SK-N-SH (cell line): ENCODE data around the gene AP2A2. TPM values are rescaled to one million over a fixed set of nuclear protein-coding genes. Genes with fewer than 3 reads are reported as not detected.

Source experiments
- CTCF ChIA-PET: fragments of 300-600, 350-600 bp; formaldehyde crosslinking; extraction: SDS; loops from one replicate; lab custom pipeline; 2021; lab: Yijun Ruan, JAX
- POLR2A ChIA-PET: fragments of 350-600 bp; sonication (Branson Sonifier 250); formaldehyde crosslinking; extraction: SDS; loops from one replicate; lab custom pipeline; 2020; ENCODE audit warnings: antibody characterized with exemption, inconsistent platforms; lab: Yijun Ruan, JAX
- DNase-seq: peaks from one replicate; pipeline ENCODE4 v3.0.0; 2012
- H2AFZ ChIP-seq: fragments of 200-600 bp; sonication (generic); 2 replicates; pipeline ENCODE4 v1.8.1; 2016; ENCODE audit warnings: antibody characterized with exemption, mild to moderate bottlenecking, low read depth
- H3F3A ChIP-seq: fragments of 200-600 bp; sonication (generic); replicated peaks from 2 replicates; pipeline ENCODE3; 2016; ENCODE audit warnings: antibody characterized with exemption, mild to moderate bottlenecking; ENCODE audit not compliant: insufficient read depth
- H3K27ac ChIP-seq, 2 experiments: fragments of 200-500 bp in 1 of 2; fragments of 200-600 bp in 1 of 2; sonication (Bioruptor generic) in 1 of 2; sonication (generic), shearing (Covaris generic) in 1 of 2; 2 replicates each; pipeline versions ENCODE4 v1.5.1 to v1.6.1; 2014 to 2016; ENCODE audit warnings: low read depth in 2 of 2, inconsistent platforms in 1 of 2, low read length in 1 of 2, mild to moderate bottlenecking in 1 of 2, mixed read lengths in 1 of 2
- H3K27me3 ChIP-seq: fragments of 200-600 bp; sonication (generic), shearing (Covaris generic); 2 replicates; pipeline ENCODE4 v1.6.1; 2016; ENCODE audit warnings: mixed run types; ENCODE audit not compliant: insufficient read depth
- H3K36me3 ChIP-seq, 2 experiments: fragments of 200-500 bp in 1 of 2; fragments of 200-600 bp in 1 of 2; sonication (Bioruptor generic) in 1 of 2; sonication (generic) in 1 of 2; replicated peaks in 1 of 2; 2 replicates each; pipeline versions ENCODE3 to v1.5.1; 2014 to 2016; ENCODE audit warnings: low read length in 1 of 2, mild to moderate bottlenecking in 1 of 2; ENCODE audit not compliant: insufficient read depth in 2 of 2, control insufficient read depth in 1 of 2
- H3K4me1 ChIP-seq, 2 experiments: fragments of 200-500 bp in 1 of 2; fragments of 200-600 bp in 1 of 2; sonication (Bioruptor generic) in 1 of 2; sonication (generic), shearing (Covaris generic) in 1 of 2; 2 replicates each; pipeline versions ENCODE4 v1.5.1 to v1.6.1; 2014 to 2016; ENCODE audit warnings: low read depth in 1 of 2, low read length in 1 of 2, mixed run types in 1 of 2; ENCODE audit not compliant: insufficient read depth in 2 of 2, control insufficient read depth in 1 of 2
- H3K4me2 ChIP-seq: fragments of 200-600 bp; sonication (generic), shearing (Covaris generic); 2 replicates; pipeline ENCODE4 v1.6.1; 2017; ENCODE audit warnings: mixed run types
- H3K4me3 ChIP-seq, 2 experiments: fragments of 200-500 bp in 1 of 2; fragments of 200-600 bp in 1 of 2; sonication (Bioruptor generic) in 1 of 2; sonication (generic), shearing (Covaris generic) in 1 of 2; 2 replicates each; pipeline versions ENCODE4 v1.5.1 to v1.8.1; 2014 to 2016; ENCODE audit warnings: low read depth in 2 of 2, inconsistent platforms in 1 of 2, low read length in 1 of 2, mild to moderate bottlenecking in 1 of 2, mixed read lengths in 1 of 2, moderate library complexity in 1 of 2
- H3K79me2 ChIP-seq: fragments of 200-600 bp; sonication (generic); 2 replicates; pipeline ENCODE4 v1.8.1; 2017; ENCODE audit warnings: mild to moderate bottlenecking; ENCODE audit not compliant: insufficient read depth
- H3K9ac ChIP-seq: fragments of 200-600 bp; sonication (generic); 2 replicates; pipeline ENCODE4 v1.6.1; 2017; ENCODE audit warnings: mixed run types
- H3K9me2 ChIP-seq: fragments of 200-600 bp; sonication (generic); 2 replicates; pipeline ENCODE4 v1.6.1; 2017; ENCODE audit warnings: mixed run types
- H3K9me3 ChIP-seq: fragments of 200-600 bp; sonication (generic); 2 replicates; pipeline ENCODE4 v1.6.1; 2017; ENCODE audit warnings: mixed run types, mild to moderate bottlenecking, moderate library complexity
- H4K20me1 ChIP-seq: fragments of 200-600 bp; sonication (generic); 2 replicates; pipeline ENCODE4 v1.6.1; 2017; ENCODE audit warnings: mild to moderate bottlenecking, mixed run types; ENCODE audit not compliant: insufficient read depth
- CTCF ChIP-seq: fragments of 200-600 bp; sonication (generic); IDR thresholded peaks from 2 replicates; pipeline ENCODE4 v1.6.1; 2017; ENCODE audit warnings: antibody characterized with exemption, mild to moderate bottlenecking, moderate library complexity
- EP300 ChIP-seq, 2 experiments: IDR thresholded peaks; 2 replicates each; pipeline versions ENCODE4 v1.4.0 to v1.6.1; 2012; ENCODE audit warnings: borderline replicate concordance in 1 of 2, low read depth in 1 of 2, low read length in 1 of 2
- EZH2phosphoT487 ChIP-seq: fragments of 200-600 bp; sonication (generic); IDR thresholded peaks from 2 replicates; pipeline ENCODE4 v1.6.1; 2017; ENCODE audit warnings: low read depth, mixed run types, mild to moderate bottlenecking, antibody characterized with exemption, moderate library complexity, borderline replicate concordance
- FOXJ3 ChIP-seq: sonication (generic); formaldehyde crosslinking; IDR thresholded peaks from 2 replicates; pipeline ENCODE4 v1.5.1; 2020; ENCODE audit warnings: mild to moderate bottlenecking, missing genetic modification reagents
- FOXM1 ChIP-seq: IDR thresholded peaks from 2 replicates; pipeline ENCODE4 v1.4.0; 2012; ENCODE audit warnings: low read depth, mild to moderate bottlenecking
- GABPA ChIP-seq: IDR thresholded peaks from 2 replicates; pipeline ENCODE4 v1.4.0; 2012; ENCODE audit warnings: low read depth, mild to moderate bottlenecking
- GATA2 ChIP-seq: sonication (generic); formaldehyde crosslinking; IDR thresholded peaks from 2 replicates; pipeline ENCODE4 v1.5.0; 2020; ENCODE audit warnings: mild to moderate bottlenecking, missing genetic modification reagents
- JUND ChIP-seq: IDR thresholded peaks from 2 replicates; pipeline ENCODE4 v1.4.0; 2012
- MAX ChIP-seq: IDR thresholded peaks from 2 replicates; pipeline ENCODE4 v1.4.0; 2012; ENCODE audit warnings: low read depth
- MEF2A ChIP-seq: IDR thresholded peaks from 2 replicates; pipeline ENCODE4 v1.4.0; 2012; ENCODE audit warnings: low read depth, borderline replicate concordance
- MXI1 ChIP-seq: IDR thresholded peaks from 2 replicates; pipeline ENCODE4 v1.6.1; 2012; ENCODE audit warnings: mild to moderate bottlenecking, low read depth, low read length, improper control_type of control experiment
- NFIC ChIP-seq: IDR thresholded peaks from 2 replicates; pipeline ENCODE4 v1.4.0; 2012; ENCODE audit warnings: borderline replicate concordance
- PBX3 ChIP-seq: IDR thresholded peaks from 2 replicates; pipeline ENCODE4; 2012
- POLR2AphosphoS5 ChIP-seq: IDR thresholded peaks from 2 replicates; pipeline ENCODE4 v1.6.1; 2012; ENCODE audit warnings: low read depth, low read length
- RAD21 ChIP-seq: IDR thresholded peaks from 2 replicates; pipeline ENCODE4 v1.6.1; 2012; ENCODE audit warnings: mild to moderate bottlenecking, low read length
- RCOR1 ChIP-seq: fragments of 150-350 bp; IDR thresholded peaks from 2 replicates; pipeline ENCODE4 v1.6.1; 2017; ENCODE audit warnings: antibody characterized with exemption, low read length
- REST ChIP-seq: IDR thresholded peaks from 2 replicates; pipeline ENCODE4 v1.6.1; 2012; ENCODE audit warnings: mild to moderate bottlenecking, low read depth, low read length, moderate library complexity
- SIN3A ChIP-seq: IDR thresholded peaks from 2 replicates; pipeline ENCODE4 v1.6.1; 2012; ENCODE audit warnings: low read depth, mild to moderate bottlenecking, low read length, moderate library complexity, borderline replicate concordance
- WGBS: methylation state at CpG from one replicate; pipeline ENCODE4 v1.1.6; 2017; ENCODE audit warnings: low lambda C conversion rate; 5-methylcytosine and 5-hydroxymethylcytosine counted together
- polyA plus RNA-seq, 3 experiments: library from polyadenylated mRNA; depleted of rRNA; stranded (reverse); fragments of >200 nt; gene quantifications; 2 replicates each; pipeline ENCODE4 v1.2.3, GENCODE V29; 2012

Gene AP2A2
- polyA plus RNA-seq, 1 of the 3 experiments (the other 2 are of a cell fraction), result 42.7 TPM

GRCh38 chr11:876545-876944 lies 49.1 kb upstream of the AP2A2 start:
- Histone ChIP-seq H3K9ac (no peak overlapping the region), H3K4me2 (no peak overlapping the region), H3K27ac (no peak overlapping the region), H3K4me1 (peaks cover 0 to 2% of the 10 kb centered on the region in 2 experiments; a peak in 1 of 4 replicates), H3K36me3 (peaks cover 0 to 6% of the 10 kb centered on the region in 2 experiments), H3F3A (peaks cover 3% of the 10 kb centered on the region), H2AFZ (no peak overlapping the region), H3K79me2 (no peaks in the 10 kb centered on the region), H3K27me3 (no peaks in the 10 kb centered on the region), H3K9me3 (no peaks in the 10 kb centered on the region), H4K20me1 (no peaks in the 10 kb centered on the region), H3K9me2 (no peaks in the 10 kb centered on the region), H3K4me3 (no peak overlapping the region)
- no peak for DNase-seq
- POLR2A ChIA-PET, result interaction anchor here (1.1 to 1.5 kb wide), 2 partner anchors 15 to 17 kb away, joined by 3 to 4 read pairs; no protein-coding TSS in a partner anchor
- TF ChIP-seq REST (no peak), CTCF (no peak), RAD21 (no peak), JUND (no peak), MEF2A (no peak), MAX (no peak), GABPA (no peak), RCOR1 (no peak), NFIC (no peak), EP300 (IDR thresholded peaks at IDR 0.05; ENCODE audit: borderline replicate concordance in 1 of 2, low read depth in 1 of 2, low read length in 1 of 2) (no peak), SIN3A (no peak)
- 90% methylated on average over 2 of the region's 12 CpGs for WGBS
- CTCF ChIA-PET, result no interaction called here

GRCh38 chr11:877565-877964 lies 48.1 kb upstream of the AP2A2 start:
- Histone ChIP-seq H4K20me1 (no peaks in the 10 kb centered on the region), H3K4me1 (peaks cover 0 to 2% of the 10 kb centered on the region in 2 experiments; a peak in 1 of 4 replicates), H3K9me3 (no peaks in the 10 kb centered on the region), H3K79me2 (no peaks in the 10 kb centered on the region), H3F3A (peaks cover 3% of the 10 kb centered on the region), H3K4me3 (no peak overlapping the region), H3K27me3 (no peaks in the 10 kb centered on the region), H3K27ac (no peak overlapping the region), H2AFZ (no peak overlapping the region), H3K9me2 (no peaks in the 10 kb centered on the region), H3K36me3 (peaks cover 0 to 6% of the 10 kb centered on the region in 2 experiments), H3K9ac (no peak overlapping the region), H3K4me2 (no peak overlapping the region)
- CTCF ChIA-PET, result interaction anchor here (0.6 to 1.2 kb wide), 2 partner anchors 17 to 174 kb away, joined by 3 read pairs; no protein-coding TSS in a partner anchor
- 94% methylated on average over 11 of the region's 11 CpGs for WGBS
- DNase-seq, result peak; percentile 71
- POLR2A ChIA-PET, result interaction anchor here (1.1 to 1.5 kb wide), 2 partner anchors 14 to 18 kb away, joined by 3 to 4 read pairs; no protein-coding TSS in a partner anchor
- no peak for TF ChIP-seq PBX3
- TF ChIP-seq CTCF, result no peak
- TF ChIP-seq FOXJ3 (CRISPR knock-in tag), result no peak
- no peak for TF ChIP-seq EP300 (IDR thresholded peaks at IDR 0.05; ENCODE audit: borderline replicate concordance in 1 of 2, low read depth in 1 of 2, low read length in 1 of 2)
- no peak for TF ChIP-seq GATA2 (CRISPR knock-in tag)
- TF ChIP-seq EZH2phosphoT487, result no peak
- TF ChIP-seq POLR2AphosphoS5, result no peak
- no peak for TF ChIP-seq FOXM1
- TF ChIP-seq RCOR1, result no peak
- TF ChIP-seq MXI1, result no peak
- no peak for TF ChIP-seq MAX
